NT2/D1 (cell line): Measurements from ENCODE around the gene OTOF.

Experiments used
- YY1 ChIP-seq: IDR thresholded peaks from 2 replicates; pipeline ENCODE4 v1.6.1; 2011; ENCODE audit not compliant: insufficient read length, insufficient read depth
- ZNF274 ChIP-seq: IDR thresholded peaks from 2 replicates; pipeline ENCODE4 v1.6.1; 2011; ENCODE audit warnings: mild to moderate bottlenecking, low read depth, low read length

GRCh38 chr2:26523750-26524149 is 45.8 kb upstream of the OTOF start:
- TF ChIP-seq ZNF274 (no peak), YY1 (no peak)
